Fibroblast of skin of right quadriceps (primary cell): ENCODE data around the gene FBXL3.
"Not testable (repeated sequence)": the region's sequence is repeated elsewhere in the genome, so short reads cannot be mapped to it uniquely, and the experiment has no call there.

Experiments used
- DNase-seq: peaks from one replicate; pipeline ENCODE4 v3.0.0-alpha.2; 2013

The FBXL3 gene

DNA sequence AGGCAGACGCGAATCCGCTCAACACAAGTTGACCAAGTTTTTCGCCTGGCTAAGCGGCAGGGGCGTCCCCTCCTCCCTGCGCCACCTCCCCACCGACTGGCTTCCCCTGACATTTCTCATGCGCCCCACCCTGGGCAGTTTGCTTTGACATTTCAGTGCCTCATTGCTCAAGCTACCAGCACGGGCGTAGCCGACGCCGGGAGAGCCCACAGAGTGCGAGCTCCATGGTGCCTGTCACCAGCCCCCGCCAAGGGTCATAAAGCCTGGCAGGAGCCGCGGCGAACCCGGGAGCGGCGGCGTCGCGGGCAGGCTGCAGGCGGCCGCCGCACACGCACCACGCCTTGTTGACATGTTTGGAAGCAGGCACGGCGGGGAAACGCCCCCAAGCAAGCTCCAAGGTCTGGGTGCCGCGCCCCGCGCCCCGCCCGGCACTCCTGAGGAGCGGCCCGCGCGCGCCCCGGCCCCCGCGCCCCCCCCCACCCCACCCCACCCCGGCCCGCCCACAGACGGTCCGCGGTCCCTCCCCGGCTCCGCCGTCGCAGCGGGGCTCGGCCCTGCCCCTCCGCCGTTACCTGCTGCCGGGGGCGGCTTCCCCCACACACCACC lies 601 bp downstream of the FBXL3 start:
- DNase-seq: peak; percentile 53

DNA sequence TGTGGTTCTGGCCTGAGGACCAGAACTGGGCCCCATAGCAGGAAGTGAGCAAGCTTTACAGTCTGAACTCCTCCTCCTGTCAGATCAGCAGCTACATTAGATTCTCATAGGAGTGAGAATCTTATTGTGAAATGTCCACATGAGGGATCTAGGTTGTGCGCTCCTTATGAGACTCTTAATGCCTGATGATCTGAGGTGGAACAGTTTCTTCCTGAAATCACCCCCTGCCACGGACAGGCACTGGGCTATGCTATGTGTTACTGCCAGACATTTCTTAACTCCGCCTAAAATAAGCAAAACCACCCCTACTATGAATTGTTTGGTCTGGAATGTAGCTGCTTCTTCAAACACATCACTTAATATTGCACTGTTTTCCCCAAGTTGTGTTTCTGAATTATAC lies 4.6 kb downstream of the FBXL3 start:
- peak; percentile 23 for DNase-seq

DNA sequence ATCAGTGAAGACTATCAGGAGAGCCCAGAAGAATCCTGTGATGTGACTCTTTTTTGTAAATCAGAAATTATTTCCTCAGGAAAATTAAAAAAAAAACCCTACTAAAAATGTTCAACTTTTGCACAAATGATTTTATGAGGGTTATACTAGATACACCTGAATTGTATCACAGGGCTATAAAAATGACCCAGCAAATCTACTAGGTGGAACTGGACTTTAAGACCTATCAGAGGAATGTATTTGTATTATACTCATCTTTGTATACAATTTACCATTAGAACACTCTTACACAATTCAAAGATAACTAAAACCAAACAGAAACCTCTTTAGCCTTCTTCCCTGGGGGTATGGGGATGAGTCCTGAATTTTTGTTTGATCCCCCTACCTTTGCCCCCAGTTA lies 7.2 kb downstream of the FBXL3 start:
- DNase-seq: no peak

DNA sequence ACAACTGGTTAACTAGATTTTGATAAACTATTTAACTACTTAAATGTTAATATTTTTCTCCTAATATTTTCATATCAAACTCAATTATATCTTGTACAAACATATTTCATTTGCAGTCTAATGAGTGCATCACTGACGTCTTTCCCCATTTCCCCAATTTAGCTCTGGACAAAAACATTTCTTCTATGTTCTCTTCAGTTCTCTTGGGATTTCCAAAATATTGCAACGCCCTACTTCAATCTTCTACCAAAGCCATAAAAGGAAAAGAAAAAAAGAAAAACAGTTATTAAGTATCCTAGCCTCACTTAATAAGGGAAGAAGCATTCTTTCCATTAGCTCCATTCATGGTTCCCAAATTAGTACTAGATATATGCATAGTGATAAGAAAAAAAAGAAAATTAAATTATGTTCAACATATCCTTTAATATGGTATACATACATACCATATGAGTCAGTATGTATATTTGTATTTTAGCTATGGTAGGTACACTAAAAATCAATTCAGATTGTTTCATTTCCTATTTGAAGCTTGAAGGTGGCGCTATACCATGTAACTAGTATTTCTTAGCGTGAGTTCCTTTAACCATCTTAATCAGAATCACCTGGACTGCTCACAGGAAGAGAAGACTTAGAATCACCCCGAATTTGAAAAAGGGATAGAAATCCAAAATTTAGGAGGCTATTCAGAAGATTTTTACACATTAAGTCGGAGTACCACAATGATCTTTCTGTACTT lies 9.9 kb downstream of the FBXL3 start:
- DNase-seq: no peak

GRCh38 chr13:77016251-77016812 lies 10.6 kb downstream of the FBXL3 start:
- DNase-seq: no peak

DNA sequence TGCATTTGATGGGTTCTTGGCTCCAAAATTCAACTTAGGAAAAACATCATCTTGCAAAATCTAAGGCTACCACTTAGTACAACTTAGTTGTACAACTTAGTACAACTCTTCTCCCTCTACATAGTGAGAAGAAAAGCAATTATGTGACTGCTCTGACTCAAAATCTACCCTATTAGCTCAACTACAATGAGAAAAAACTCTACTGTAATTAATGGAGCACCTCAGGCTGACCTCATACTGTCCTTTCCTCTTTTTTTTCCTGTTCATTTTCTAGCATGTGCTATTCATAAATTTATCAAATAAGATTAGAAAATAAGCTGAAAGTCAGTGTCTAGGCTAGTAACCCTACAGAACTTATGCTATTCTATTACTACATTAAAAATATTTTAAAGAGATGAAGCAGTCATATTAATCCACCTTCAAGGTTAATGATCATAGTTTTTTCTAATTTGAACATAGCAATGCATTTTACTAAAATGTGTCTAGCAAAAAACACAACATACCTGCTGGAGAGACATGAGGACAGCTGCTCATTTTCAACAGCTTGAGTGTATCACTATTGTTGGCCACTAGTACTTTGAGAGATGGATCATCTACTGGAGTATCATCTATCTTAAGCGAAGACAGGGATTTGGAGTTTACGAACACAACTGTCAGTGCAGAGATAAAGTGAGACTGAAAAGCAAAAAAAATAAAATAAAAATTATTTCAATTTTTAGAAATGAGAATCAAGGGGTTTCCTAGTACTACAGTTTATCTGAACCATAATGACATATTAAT lies 11.9 kb downstream of the FBXL3 start:
- no peak for DNase-seq

DNA sequence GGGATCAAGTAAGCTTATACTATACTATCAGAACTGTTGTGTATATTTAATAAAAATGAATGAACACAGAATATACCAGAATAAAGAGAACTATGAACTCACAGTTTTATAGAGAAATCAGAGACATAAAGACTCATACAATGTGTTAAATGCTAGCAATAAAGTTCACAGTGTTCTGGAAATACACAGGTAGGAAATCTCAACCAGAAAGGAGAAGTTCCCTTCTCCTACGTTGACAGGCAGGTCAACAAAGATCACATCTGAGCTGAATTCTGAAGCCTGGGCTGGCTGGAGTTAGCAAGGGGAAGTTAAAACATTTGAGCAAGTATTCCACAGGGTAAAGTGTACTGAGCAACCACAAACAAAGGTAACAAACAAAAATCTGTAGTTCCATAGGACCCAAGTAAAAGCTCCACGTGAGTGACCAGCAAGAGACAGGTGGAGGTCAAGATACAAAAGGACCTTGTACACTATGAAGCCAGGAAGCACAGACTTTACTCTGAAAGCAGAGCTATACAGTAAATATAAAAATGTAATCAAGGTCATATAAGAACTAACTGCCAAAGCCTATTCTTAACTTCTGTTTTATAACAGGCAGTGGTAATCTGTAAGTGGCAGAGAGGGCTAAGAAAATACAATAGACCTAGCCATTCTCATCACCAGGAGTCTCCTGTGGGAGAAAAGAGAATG lies 13.0 kb downstream of the FBXL3 start:
- DNase-seq: no peak

DNA sequence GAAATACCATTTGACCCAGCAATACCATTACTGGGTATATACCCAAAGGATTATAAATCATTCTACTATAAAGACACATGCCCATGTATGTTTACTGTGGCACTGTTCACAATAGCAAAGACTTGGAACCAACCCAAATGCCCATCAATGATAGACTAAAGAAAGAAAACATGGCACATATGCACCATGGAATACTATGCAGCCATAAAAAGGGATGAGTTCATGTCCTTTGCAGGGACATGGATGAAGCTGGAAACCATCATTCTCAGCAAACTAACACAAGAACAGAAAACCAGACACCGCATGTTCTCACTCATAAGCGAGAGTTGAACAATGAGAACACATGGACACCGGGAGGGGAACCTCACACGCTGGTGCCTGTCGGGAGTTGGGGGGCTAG lies 17.2 kb downstream of the FBXL3 start:
- DNase-seq: not testable (repeated sequence)

GRCh38 chr13:77009011-77009410 lies 17.9 kb downstream of the FBXL3 start:
- no peak for DNase-seq

DNA sequence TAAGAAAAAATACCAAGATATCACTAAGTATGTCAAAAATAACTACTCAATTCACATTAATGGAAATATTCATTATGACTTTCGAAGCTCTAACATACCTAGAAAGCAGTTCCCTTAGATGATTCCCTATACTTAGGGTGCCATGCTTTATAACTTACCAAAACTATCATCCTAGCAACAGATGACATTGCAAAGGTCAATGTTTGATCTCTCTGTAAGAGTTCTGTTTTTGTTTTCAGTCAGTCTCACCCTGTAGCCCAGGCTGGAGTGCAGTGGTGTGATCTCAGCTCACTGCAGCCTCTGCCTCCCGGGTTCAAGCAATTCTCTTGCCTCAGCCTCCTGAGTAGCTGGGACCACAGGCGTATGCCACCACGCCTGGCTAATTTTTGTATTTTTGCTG lies 18.6 kb downstream of the FBXL3 start:
- DNase-seq: not testable (repeated sequence)

DNA sequence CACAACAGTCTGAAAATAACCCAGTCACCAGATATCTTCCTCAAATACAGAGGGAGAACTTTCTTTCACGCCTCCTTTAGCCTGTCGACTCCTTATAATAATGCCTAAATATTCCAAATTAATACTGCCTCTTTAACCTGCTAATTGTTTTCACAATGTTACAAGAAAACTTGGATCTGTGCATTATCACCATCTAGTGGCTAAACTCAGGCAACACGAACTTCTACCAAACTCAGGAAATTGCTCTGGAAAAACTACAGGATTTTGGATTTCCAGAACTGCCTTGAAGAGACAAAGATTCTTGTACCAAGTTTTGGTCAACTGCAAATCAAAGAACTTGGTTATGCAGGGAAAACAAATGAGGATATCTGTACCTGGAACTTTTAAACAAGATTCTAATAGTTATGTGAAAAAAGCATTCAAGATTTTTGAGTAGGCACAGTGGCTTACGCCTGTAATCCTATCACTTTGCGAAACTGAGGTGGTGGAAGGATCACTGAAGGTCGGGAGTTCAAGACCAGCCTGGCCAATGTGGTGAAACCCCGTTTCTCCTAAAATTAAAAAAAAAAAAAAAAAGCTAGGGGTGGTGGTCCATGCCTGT lies 24.3 kb downstream of the FBXL3 start:
- no peak for DNase-seq

DNA sequence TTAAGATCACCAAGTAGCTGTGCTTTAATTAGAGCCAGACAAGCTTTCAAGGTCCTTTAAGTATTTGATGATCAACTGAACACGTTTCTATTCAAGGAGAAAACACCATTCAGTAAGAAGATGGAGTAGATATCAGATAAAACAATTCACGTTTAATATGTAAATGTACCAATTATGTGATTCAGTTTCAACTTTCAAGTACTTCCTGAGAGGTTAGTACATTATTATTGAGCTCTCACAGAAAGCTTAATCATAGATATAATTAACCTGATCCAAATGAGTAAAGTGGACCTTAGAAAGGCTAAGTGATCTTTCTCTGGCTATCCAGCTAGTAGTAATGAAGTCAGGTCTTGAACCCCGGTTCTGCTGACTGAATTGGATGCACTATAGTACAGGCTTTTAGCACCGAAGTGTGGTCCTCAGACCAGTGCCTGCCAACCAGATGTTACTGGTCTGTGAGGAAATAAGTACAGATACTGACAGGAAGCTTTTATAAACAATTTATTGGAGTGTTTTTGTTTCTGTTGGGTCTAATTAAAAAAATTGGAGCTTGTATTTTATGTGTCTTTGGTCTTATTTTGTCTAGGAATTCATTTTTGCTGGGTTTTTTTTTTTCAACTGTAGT lies 24.9 kb downstream of the FBXL3 start:
- no peak for DNase-seq

DNA sequence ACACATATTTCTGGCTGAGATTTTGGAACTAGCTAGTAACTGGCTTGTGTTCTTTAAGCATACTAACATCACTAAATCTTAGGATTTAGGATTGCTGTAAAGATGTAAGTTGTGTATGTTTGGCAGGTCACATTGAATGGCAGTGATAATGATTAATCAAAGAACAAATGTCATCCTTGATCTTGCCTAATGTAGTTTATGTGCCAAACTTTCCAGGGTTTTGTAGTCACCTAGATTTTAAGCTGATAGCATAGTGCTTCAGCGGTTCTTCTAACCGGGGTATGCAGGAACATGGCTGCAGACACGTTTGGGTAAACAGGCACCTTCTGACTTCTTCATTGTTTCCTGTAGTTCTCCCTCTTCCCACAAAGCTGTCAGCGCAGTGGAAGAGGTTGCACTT lies 25.4 kb downstream of the FBXL3 start:
- DNase-seq: no peak

- DNase-seq: no peak
These were observed 26.5 kb downstream of the FBXL3 start for GRCh38 chr13:77000475-77000874.

- no peak for DNase-seq
These were observed 32.7 kb downstream of the FBXL3 start for GRCh38 chr13:76994281-76994680.

GRCh38 chr13:76993473-76993872 lies 33.5 kb downstream of the FBXL3 start:
- DNase-seq: no peak

GRCh38 chr13:76993021-76993420 lies 33.9 kb downstream of the FBXL3 start:
- DNase-seq: no peak

DNA sequence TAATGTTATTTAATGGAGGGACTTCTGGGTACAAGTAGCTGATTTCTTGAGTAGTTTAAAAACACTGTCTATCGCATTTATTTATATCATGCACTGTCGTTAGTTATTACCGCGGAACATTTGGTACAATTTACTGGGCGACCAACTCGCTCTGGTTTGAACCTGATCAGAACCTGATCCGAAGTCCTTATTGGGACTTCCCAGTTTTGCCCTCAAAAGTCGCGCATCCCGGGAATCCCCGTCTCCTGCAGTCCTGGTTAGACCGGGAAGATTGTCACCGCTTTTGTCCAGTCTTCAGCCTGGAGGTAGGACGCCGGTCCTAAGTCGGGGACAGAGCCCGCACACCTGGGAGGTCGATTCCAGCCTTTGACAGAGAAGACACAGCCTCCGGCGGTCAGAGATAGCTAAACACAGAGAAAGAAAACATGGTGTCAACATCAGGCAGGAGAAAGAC lies 34.4 kb downstream of the FBXL3 start:
- peak; percentile 9 for DNase-seq

- DNase-seq: peak; percentile 91
These were observed 35.0 kb downstream of the FBXL3 start, which contains the start of gene CLN5 for GRCh38 chr13:76991796-76992547. TSS of gene CLN5 (plus strand) at chr13:76992081. CDS start at chr13:76992099, 18 bp downstream.

DNA sequence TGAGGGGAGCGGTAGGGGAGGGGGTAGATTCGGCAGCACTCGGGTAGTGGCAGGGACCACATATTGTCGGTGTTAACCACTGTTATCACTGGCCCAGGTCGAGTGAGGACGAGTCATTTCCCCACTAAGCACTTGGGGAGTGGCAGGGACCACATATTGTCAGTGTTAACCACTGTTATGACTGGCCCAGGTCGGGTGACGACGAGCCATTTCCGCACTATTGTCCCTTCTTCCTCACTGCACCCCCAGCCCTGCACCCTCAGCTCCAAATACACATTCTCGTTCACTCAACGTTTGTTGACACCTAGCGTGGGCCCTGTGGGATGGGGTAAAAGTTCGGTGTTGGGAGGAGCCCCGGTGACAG lies 35.5 kb downstream of the FBXL3 start:
- no peak for DNase-seq

DNA sequence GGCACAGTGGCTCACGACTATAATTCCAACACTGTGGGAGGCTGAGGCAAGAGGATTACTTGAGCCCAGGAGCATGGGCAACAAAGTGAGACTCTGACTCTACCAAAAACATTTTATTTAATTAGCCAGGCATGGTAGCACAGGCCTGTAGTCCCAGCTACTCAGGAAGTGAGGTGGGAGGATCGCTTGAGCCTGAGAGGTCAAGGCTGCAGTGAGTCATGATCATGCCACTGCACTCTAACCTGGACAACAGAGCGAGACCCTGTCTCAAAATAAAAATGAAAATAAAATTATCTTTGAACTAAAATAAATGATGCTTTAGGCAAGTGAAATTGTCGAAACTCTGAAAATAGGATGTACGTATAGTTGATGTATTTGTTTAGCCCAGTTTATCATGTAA lies 43.3 kb downstream of the FBXL3 start:
- no peak for DNase-seq
